AG09309 (cell line): ENCODE data around the gene KRTAP5-5.

ENCODE experiments used
- DNase-seq: peaks from one replicate; pipeline ENCODE4 v3.0.0-alpha.2; 2010; ENCODE audit warnings: low read depth
- H3K4me3 ChIP-seq: 2 replicates; pipeline ENCODE4 v1.5.1; 2011; ENCODE audit warnings: mild to moderate bottlenecking, low read depth, low read length, moderate library complexity; ENCODE audit not compliant: control insufficient read depth
- TF ChIP-seq, protein P1 (sequence below): IDR thresholded peaks from 2 replicates; pipeline ENCODE4 v1.5.1; 2011; ENCODE audit warnings: mild to moderate bottlenecking, low read depth, low read length, inconsistent platforms; ENCODE audit not compliant: insufficient read depth, control insufficient read depth; ENCODE audit errors: missing control alignments

Gene KRTAP5-5

DNA sequence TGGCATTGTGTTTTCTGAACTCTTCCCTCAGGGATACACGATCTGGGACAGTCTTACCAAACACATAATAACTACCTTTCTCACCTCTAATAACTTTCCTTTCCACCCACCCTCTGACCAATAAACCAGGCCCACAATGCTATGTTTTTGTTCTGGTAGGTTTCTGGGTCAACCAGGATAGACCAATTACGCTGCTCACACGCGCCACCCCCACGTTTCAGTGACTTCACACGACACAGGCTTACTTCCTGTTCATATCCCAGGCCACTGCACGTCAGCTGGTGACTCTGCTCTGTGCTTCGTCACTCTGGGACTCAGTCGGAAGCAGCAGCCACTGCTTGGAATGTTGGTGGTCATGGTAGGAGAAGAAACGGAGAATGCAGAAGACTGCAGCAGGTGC lies 10.1 kb upstream of the KRTAP5-5 start:
- TF ChIP-seq, protein P1, sequence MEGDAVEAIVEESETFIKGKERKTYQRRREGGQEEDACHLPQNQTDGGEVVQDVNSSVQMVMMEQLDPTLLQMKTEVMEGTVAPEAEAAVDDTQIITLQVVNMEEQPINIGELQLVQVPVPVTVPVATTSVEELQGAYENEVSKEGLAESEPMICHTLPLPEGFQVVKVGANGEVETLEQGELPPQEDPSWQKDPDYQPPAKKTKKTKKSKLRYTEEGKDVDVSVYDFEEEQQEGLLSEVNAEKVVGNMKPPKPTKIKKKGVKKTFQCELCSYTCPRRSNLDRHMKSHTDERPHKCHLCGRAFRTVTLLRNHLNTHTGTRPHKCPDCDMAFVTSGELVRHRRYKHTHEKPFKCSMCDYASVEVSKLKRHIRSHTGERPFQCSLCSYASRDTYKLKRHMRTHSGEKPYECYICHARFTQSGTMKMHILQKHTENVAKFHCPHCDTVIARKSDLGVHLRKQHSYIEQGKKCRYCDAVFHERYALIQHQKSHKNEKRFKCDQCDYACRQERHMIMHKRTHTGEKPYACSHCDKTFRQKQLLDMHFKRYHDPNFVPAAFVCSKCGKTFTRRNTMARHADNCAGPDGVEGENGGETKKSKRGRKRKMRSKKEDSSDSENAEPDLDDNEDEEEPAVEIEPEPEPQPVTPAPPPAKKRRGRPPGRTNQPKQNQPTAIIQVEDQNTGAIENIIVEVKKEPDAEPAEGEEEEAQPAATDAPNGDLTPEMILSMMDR, result no peak
- H3K4me3 ChIP-seq, result no peak overlapping the region
- DNase-seq, result no peak

DNA sequence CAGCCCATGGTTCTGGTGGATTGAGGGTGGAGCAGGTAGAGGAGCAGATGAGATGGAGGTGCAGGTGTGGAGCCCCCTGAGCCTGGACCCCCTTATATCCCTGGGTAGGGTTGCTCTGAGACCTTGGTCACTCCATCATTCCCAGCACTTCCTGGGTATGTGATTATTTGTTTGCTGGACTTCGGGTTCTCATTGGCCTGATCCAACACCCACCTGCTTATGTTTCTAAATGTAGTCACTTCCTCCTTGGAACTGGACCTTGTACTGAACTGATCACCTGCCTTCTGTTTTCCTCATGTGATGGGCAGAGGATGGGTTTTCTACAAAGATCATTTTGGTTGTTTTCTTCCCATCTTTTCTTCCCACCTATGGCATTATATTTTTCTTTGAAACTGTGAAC lies 7.5 kb upstream of the KRTAP5-5 start, which contains the start of gene KRTAP5-4:
Gene KRTAP5-4, minus strand, starts transcription at position 53 of the 400 bp plus-strand sequence. Its CDS starts 45 bp downstream, at position 8.
- no peak within 1 kb of the TSS for H3K4me3 ChIP-seq
- TF ChIP-seq, protein P1, result no peak
- DNase-seq, result no peak

DNA sequence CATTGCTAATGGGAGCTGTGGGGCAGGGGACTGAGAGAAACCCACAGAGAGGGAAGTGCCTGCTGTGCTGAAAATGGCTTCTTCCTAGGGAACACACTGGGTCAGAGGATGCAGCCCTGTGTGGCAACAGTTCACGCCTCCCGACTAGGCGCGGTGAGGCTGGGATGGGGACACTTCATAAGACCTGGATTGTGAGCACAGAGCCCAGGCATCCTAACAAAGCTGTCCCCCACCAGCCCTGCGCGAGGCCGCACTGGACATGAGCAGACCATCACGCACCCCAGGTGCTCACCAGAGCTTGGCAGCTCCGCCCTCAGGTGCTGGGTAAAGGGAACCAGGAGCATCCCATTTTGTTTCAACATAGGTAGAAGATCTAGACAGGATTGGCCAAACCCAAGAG lies 5.9 kb upstream of the KRTAP5-5 start:
- no peak for DNase-seq

DNA sequence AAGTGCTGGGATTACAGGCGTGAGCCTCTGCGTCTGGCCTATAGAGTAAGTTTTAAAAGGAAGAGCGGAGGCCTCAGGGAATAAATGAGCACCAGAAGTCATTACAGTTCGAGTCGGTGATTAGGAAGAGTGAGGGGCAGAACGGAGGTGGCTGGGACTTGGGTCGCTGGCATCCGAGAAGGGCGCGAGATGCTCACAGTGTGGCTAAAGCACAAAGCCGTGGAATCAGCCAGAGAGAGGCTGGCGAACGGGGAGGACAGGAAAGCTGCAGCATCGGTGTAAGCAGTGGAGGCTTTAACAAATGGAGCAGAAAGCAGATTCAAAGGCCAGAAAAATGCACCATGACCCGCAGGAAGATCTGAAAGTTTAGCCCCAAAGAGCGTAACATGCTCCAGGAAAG lies 5.0 kb upstream of the KRTAP5-5 start:
- DNase-seq, result no peak
- TF ChIP-seq, protein P1, result no peak
- no peak overlapping the region for H3K4me3 ChIP-seq

More for the DNA sequence above, 5.9 kb upstream of the KRTAP5-5 start:
- TF ChIP-seq, protein P1, result no peak
- H3K4me3 ChIP-seq, result no peak overlapping the region

DNA sequence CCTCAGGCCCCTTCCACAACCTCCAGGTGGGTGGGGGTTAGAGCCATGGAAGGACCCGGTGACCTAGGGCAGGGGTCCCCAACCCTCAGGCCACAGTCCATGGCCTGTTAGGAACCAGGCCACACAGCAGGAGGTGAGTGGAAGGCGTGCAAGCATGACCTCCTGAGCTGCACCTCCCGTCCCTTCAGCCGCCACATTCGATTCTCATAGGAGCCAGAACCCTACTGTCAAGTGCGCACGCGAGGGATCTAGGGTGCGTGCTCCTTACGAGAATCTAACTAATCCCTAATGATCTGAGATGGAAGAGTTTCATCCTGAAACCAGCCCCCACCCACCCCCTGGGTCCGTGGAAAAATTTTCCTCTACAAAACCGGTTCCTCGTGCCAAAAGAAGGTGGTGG lies 4.0 kb upstream of the KRTAP5-5 start:
- no peak overlapping the region for H3K4me3 ChIP-seq
- TF ChIP-seq, protein P1, result no peak
- no peak for DNase-seq

DNA sequence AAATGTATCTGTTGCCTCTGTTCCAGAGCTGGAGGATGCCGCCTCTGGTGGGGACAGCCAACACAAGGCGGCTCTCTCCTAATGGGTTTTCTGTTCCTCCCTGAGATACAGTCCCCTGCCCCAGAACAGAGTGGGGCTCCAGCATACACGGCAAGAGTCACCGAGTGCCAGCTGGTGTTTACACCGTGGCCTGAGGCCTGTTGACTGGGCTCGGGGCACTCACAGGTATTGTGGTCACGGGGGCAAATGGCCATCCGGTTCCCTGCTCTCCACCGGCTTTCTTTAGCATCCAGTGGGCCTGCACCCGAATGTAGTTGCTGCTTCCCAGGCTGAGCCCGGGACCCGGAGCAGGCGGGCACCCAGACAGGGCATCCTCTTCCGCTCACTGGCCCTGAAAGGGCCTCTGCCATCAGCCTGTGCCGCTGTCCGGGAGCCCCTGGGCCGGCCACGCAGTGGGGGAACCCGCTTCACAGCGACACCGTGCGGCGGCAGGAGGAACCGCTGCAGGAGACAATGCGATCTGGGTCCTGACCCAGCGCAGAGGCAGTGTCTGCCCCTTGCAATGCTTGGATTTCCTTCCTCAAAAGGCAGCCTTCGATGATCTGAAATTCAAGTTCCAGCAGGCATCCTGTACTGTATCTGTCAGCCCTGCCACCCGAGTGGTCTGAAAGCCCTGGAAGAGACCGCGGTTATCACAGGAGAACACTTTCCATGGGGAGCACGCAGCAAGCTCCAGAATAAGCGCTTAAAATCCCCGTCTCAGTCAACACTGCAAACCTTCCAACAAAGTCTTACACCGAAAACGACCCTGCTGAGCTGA lies 859 bp upstream of the KRTAP5-5 start:
- TF ChIP-seq, protein P1, result peak; percentile 91
- H3K4me3 ChIP-seq, result no peak overlapping the region
- DNase-seq, result no peak
